BE2C (cell line): ENCODE data around the gene TAS2R19.

Experiments
- DNase-seq: peaks from one replicate; pipeline ENCODE4 v3.0.0-alpha.2; 2020
- H3K27me3 ChIP-seq: fragments of 250-450 bp; sonication (Bioruptor Pico); 2 replicates; pipeline ENCODE4 v1.5.1; 2020; ENCODE audit warnings: mild to moderate bottlenecking
- H3K36me3 ChIP-seq: fragments of 250-450 bp; sonication (Bioruptor Pico); 2 replicates; pipeline ENCODE4 v1.5.1; 2020; ENCODE audit warnings: mild to moderate bottlenecking
- H3K4me1 ChIP-seq: fragments of 250-450 bp; sonication (Bioruptor Pico); 2 replicates; pipeline ENCODE4 v1.5.1; 2020
- H3K4me3 ChIP-seq: 2 replicates; pipeline ENCODE4 v1.5.1; 2011; ENCODE audit warnings: low read depth, low read length
- H3K9me3 ChIP-seq: fragments of 250-450 bp; sonication (Bioruptor Pico); 2 replicates; pipeline ENCODE4 v1.5.1; 2020
- TF ChIP-seq, protein P1 (sequence below): IDR thresholded peaks from 2 replicates; pipeline ENCODE4 v1.5.1; 2012; ENCODE audit warnings: mild to moderate bottlenecking, low read depth, low read length

TAS2R19 gene

GRCh38 chr12:10974965-10975364 lies 47.5 kb downstream of the TAS2R19 start:
- TF ChIP-seq, protein P1, sequence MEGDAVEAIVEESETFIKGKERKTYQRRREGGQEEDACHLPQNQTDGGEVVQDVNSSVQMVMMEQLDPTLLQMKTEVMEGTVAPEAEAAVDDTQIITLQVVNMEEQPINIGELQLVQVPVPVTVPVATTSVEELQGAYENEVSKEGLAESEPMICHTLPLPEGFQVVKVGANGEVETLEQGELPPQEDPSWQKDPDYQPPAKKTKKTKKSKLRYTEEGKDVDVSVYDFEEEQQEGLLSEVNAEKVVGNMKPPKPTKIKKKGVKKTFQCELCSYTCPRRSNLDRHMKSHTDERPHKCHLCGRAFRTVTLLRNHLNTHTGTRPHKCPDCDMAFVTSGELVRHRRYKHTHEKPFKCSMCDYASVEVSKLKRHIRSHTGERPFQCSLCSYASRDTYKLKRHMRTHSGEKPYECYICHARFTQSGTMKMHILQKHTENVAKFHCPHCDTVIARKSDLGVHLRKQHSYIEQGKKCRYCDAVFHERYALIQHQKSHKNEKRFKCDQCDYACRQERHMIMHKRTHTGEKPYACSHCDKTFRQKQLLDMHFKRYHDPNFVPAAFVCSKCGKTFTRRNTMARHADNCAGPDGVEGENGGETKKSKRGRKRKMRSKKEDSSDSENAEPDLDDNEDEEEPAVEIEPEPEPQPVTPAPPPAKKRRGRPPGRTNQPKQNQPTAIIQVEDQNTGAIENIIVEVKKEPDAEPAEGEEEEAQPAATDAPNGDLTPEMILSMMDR = no peak
- H3K4me3 ChIP-seq = no peak overlapping the region
- DNase-seq = no peak

More at GRCh38 chr12:10974965-10975364, 47.5 kb downstream of the TAS2R19 start:
- H3K36me3 ChIP-seq = no peaks in the 10 kb centered on the region
- H3K9me3 ChIP-seq = no peaks in the 10 kb centered on the region
- H3K27me3 ChIP-seq = no peaks in the 10 kb centered on the region
- H3K4me1 ChIP-seq = peaks cover 3% of the 10 kb centered on the region; the same call in 1 of the 2 replicates
